ENCODE data around the gene FXYD3.

Gene FXYD3

DNA sequence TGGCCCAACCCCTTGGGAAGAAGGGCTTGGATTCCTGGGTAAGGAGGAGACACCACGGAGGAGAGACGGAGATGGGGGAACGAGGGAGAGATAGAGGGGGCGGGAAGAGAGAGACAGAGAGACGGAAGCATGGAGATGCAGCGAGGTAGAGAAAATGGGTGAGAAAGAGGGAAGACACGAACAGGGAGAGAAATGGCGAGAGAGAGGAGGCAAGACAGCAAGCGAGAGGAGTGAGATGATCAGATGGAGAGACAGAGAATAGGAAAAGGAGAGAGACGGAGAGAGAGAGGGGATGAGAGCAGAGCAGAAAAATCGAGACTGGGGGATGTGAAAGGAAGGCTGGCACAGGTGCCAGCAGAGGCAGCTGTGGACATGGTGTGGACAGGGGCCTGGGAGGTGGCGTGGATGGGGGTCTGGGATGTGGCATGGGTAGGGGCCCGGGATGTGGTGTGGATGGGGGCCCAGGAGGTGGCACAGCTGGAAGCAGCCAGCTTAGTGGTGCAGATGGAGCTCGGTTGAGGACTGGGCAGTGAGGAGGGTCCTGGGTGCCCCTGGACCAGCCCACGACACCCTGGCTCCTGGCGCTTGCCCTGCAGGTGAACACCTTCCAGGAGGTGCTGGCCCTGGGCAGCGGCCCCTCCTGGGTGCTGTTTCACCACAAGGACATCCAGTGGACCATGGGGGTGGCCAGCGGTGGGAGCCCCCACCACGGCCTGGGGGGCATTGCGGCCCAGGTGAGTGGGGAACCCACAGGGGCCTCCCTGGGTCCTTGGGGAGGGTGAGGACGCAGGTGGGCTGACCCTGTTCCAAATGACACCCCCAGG is 40.2 kb upstream of the FXYD3 start:
- no peaks in the 10 kb centered on the region for H3K4me1 ChIP-seq (ENCODE audit: control insufficient read depth, insufficient read depth, low read length)
- H3K4me3 ChIP-seq (ENCODE audit: low read depth, low read length) = no peak overlapping the region
- H3K36me3 ChIP-seq (ENCODE audit: control insufficient read depth, insufficient read depth, low read length) = no peaks in the 10 kb centered on the region
- no peak overlapping the region for H3K9ac ChIP-seq (ENCODE audit: low read length)
- H3K27ac ChIP-seq (ENCODE audit: low read depth, low read length) = no peak overlapping the region
- H3K9me3 ChIP-seq (ENCODE audit: control insufficient read depth, insufficient read depth, low read depth, low read length) = peaks cover 3% of the 10 kb centered on the region; the same call in 1 of the 2 replicates
- no peaks in the 10 kb centered on the region for H3K27me3 ChIP-seq (ENCODE audit: control insufficient read depth, insufficient read depth, low read length)

GRCh38 chr19:35076026-35076370 is 39.6 kb upstream of the FXYD3 start:
- H3K4me1 ChIP-seq (ENCODE audit: control insufficient read depth, insufficient read depth, low read length) = no peaks in the 10 kb centered on the region
- H3K36me3 ChIP-seq (ENCODE audit: control insufficient read depth, insufficient read depth, low read length) = no peaks in the 10 kb centered on the region

DNA sequence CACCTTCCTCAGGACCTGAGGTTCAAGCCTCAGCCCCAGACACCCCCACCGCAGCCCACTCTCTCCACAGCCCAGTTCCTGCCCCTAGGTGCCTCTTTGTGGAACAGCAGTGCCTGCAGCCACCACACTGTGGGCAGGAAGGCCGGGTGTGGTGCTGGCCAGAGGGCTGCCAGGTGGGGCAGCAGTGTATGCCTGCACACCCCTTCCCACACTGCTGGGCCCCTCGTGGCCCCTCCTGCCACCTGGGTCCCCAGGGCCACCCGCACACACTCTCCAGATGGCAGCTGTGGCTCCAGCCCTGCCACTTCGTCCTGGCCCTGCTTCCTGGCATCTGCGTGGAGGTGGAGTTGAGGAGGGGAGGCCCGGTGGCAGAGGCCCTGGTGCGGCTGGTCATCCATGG is 39.0 kb upstream of the FXYD3 start:
- H3K4me3 ChIP-seq (ENCODE audit: low read depth, low read length) = no peak overlapping the region
- no peaks in the 10 kb centered on the region for H3K9me3 ChIP-seq (ENCODE audit: control insufficient read depth, insufficient read depth, low read depth, low read length)
- H3K4me1 ChIP-seq (ENCODE audit: control insufficient read depth, insufficient read depth, low read length) = no peaks in the 10 kb centered on the region
- H3K9ac ChIP-seq (ENCODE audit: low read length) = no peak overlapping the region
- no peak overlapping the region for H3K27ac ChIP-seq (ENCODE audit: low read depth, low read length)
- no peaks in the 10 kb centered on the region for H3K27me3 ChIP-seq (ENCODE audit: control insufficient read depth, insufficient read depth, low read length)
- H3K36me3 ChIP-seq (ENCODE audit: control insufficient read depth, insufficient read depth, low read length) = no peaks in the 10 kb centered on the region

More at GRCh38 chr19:35076026-35076370, 39.6 kb upstream of the FXYD3 start:
- H3K27me3 ChIP-seq (ENCODE audit: control insufficient read depth, insufficient read depth, low read length) = no peaks in the 10 kb centered on the region
- H3K4me3 ChIP-seq (ENCODE audit: low read depth, low read length) = no peak overlapping the region
- no peak overlapping the region for H3K9ac ChIP-seq (ENCODE audit: low read length)
- H3K27ac ChIP-seq (ENCODE audit: low read depth, low read length) = no peak overlapping the region
- no peaks in the 10 kb centered on the region for H3K9me3 ChIP-seq (ENCODE audit: control insufficient read depth, insufficient read depth, low read depth, low read length)

GRCh38 chr19:35077411-35078223 is 38.0 kb upstream of the FXYD3 start:
- Histone ChIP-seq H3K4me3 (ENCODE audit: low read depth, low read length) (no peak overlapping the region), H3K4me1 (ENCODE audit: control insufficient read depth, insufficient read depth, low read length) (no peaks in the 10 kb centered on the region), H3K36me3 (ENCODE audit: control insufficient read depth, insufficient read depth, low read length) (no peaks in the 10 kb centered on the region), H3K9ac (ENCODE audit: low read length) (no peak overlapping the region), H3K27me3 (ENCODE audit: control insufficient read depth, insufficient read depth, low read length) (no peaks in the 10 kb centered on the region), H3K27ac (ENCODE audit: low read depth, low read length) (no peak overlapping the region), H3K9me3 (ENCODE audit: control insufficient read depth, insufficient read depth, low read depth, low read length) (peaks cover 4% of the 10 kb centered on the region; the same call in 1 of the 2 replicates)

DNA sequence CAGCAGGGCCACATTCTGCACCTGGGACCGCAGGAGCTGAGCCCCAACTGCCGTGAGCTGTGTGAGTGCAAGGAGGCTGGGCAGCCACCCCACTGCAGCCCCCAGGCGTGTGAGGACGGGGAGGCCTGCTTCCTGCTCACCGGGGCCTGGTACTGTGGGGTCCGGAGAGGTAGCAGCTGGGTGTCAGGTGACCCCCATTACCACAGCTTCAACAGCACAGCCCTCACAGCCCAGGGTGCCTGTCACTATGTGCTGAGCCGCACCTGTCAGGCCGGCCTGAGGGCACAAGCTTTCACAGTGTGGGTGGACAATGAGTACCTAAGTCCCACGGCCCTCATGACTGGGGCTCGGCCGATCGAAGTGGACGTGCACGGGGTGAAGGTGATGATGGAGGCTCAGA is 35.8 kb upstream of the FXYD3 start:
- Histone ChIP-seq H3K9ac (ENCODE audit: low read length) (no peak overlapping the region), H3K4me3 (ENCODE audit: low read depth, low read length) (no peak overlapping the region), H3K4me1 (ENCODE audit: control insufficient read depth, insufficient read depth, low read length) (peaks cover 8% of the 10 kb centered on the region), H3K9me3 (ENCODE audit: control insufficient read depth, insufficient read depth, low read depth, low read length) (peaks cover 4% of the 10 kb centered on the region; the same call in 1 of the 2 replicates), H3K27ac (ENCODE audit: low read depth, low read length) (no peak overlapping the region), H3K36me3 (ENCODE audit: control insufficient read depth, insufficient read depth, low read length) (no peaks in the 10 kb centered on the region), H3K27me3 (ENCODE audit: control insufficient read depth, insufficient read depth, low read length) (no peaks in the 10 kb centered on the region)

- peaks cover 8% of the 10 kb centered on the region for H3K4me1 ChIP-seq (ENCODE audit: control insufficient read depth, insufficient read depth, low read length)
- no peak overlapping the region for H3K27ac ChIP-seq (ENCODE audit: low read depth, low read length)
- H3K27me3 ChIP-seq (ENCODE audit: control insufficient read depth, insufficient read depth, low read length) = no peaks in the 10 kb centered on the region
- no peak overlapping the region for H3K9ac ChIP-seq (ENCODE audit: low read length)
- H3K9me3 ChIP-seq (ENCODE audit: control insufficient read depth, insufficient read depth, low read depth, low read length) = peaks cover 4% of the 10 kb centered on the region; the same call in 1 of the 2 replicates
- H3K36me3 ChIP-seq (ENCODE audit: control insufficient read depth, insufficient read depth, low read length) = no peaks in the 10 kb centered on the region
- no peak overlapping the region for H3K4me3 ChIP-seq (ENCODE audit: low read depth, low read length)
Observed at GRCh38 chr19:35080613-35081170, 34.9 kb upstream of the FXYD3 start.

GRCh38 chr19:35081201-35081600 is 34.4 kb upstream of the FXYD3 start:
- Histone ChIP-seq H3K9me3 (ENCODE audit: control insufficient read depth, insufficient read depth, low read depth, low read length) (peaks cover 4% of the 10 kb centered on the region; the same call in 1 of the 2 replicates), H3K4me3 (ENCODE audit: low read depth, low read length) (no peak overlapping the region), H3K4me1 (ENCODE audit: control insufficient read depth, insufficient read depth, low read length) (peaks cover 8% of the 10 kb centered on the region), H3K36me3 (ENCODE audit: control insufficient read depth, insufficient read depth, low read length) (no peaks in the 10 kb centered on the region), H3K9ac (ENCODE audit: low read length) (no peak overlapping the region), H3K27ac (ENCODE audit: low read depth, low read length) (no peak overlapping the region), H3K27me3 (ENCODE audit: control insufficient read depth, insufficient read depth, low read length) (no peaks in the 10 kb centered on the region)

DNA sequence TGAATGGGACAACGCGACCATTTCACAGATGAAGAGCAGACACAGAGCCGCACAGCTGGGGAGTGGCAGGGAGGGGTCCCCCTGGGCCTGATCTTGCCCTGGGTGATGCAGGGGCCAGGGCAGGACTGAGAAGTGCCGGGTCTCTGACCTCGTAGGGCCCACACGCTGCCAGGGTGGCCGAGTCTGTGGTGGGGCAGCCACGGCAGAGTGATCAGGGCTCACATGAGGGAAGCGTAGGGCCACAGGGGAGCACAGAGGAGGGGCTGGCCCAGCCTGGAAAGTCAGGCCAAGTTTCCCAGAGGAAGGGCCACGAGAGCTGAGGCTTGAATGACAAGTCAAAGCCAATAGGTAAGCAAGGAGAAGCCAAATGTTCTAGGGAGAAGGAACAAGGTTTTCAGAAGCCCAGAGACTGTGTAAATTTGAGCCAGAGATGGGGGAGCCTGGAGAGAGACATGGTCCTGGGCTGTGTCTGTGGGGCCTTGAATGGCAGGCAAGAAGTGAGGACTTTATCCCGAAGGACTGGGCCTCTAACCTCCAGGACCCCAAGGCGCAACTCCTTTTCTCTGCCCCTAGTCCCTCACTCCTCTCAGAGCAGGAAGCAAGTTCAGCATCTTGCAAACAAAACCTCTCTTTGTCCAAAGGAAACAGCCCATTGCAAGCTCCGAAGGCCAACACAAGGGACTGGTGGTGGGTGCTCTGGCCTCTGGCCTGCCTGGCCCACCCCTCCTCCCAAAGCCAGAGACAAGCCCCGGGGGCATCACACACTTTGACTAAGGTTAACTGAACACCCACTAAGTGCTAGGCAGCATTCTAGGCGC is 31.7 kb upstream of the FXYD3 start:
- Histone ChIP-seq H3K27ac (ENCODE audit: low read depth, low read length) (no peak overlapping the region), H3K4me3 (ENCODE audit: low read depth, low read length) (no peak overlapping the region)

DNA sequence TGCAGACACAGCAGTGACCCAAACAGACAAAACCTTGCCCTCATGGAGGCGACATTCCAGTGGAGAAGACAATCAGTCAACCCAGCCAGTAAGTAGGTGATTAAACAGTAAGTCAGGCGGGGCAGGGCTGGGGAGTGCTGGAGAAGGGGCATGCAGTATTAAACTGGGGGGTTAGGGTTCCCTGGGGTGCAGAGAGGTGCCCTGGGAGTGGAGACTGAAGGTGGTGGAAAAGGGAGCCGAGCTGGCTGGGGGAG is 31.2 kb upstream of the FXYD3 start:
- Histone ChIP-seq H3K4me1 (ENCODE audit: control insufficient read depth, insufficient read depth, low read length) (peaks cover 21% of the 10 kb centered on the region), H3K9ac (ENCODE audit: low read length) (no peak overlapping the region), H3K36me3 (ENCODE audit: control insufficient read depth, insufficient read depth, low read length) (no peaks in the 10 kb centered on the region), H3K27me3 (ENCODE audit: control insufficient read depth, insufficient read depth, low read length) (no peaks in the 10 kb centered on the region), H3K9me3 (ENCODE audit: control insufficient read depth, insufficient read depth, low read depth, low read length) (peaks cover 4% of the 10 kb centered on the region; the same call in 1 of the 2 replicates), H3K27ac (ENCODE audit: low read depth, low read length) (no peak overlapping the region), H3K4me3 (ENCODE audit: low read depth, low read length) (no peak overlapping the region)

More for the DNA sequence above, 31.7 kb upstream of the FXYD3 start:
- H3K9me3 ChIP-seq (ENCODE audit: control insufficient read depth, insufficient read depth, low read depth, low read length) = peaks cover 4% of the 10 kb centered on the region; the same call in 1 of the 2 replicates
- no peak overlapping the region for H3K9ac ChIP-seq (ENCODE audit: low read length)
- H3K27me3 ChIP-seq (ENCODE audit: control insufficient read depth, insufficient read depth, low read length) = no peaks in the 10 kb centered on the region
- peaks cover 18% of the 10 kb centered on the region for H3K4me1 ChIP-seq (ENCODE audit: control insufficient read depth, insufficient read depth, low read length)
- H3K36me3 ChIP-seq (ENCODE audit: control insufficient read depth, insufficient read depth, low read length) = no peaks in the 10 kb centered on the region

GRCh38 chr19:35085947-35086346 is 29.7 kb upstream of the FXYD3 start:
- Histone ChIP-seq H3K4me3 (ENCODE audit: low read depth, low read length) (no peak overlapping the region), H3K9ac (ENCODE audit: low read length) (no peak overlapping the region), H3K27ac (ENCODE audit: low read depth, low read length) (no peak overlapping the region), H3K27me3 (ENCODE audit: control insufficient read depth, insufficient read depth, low read length) (no peaks in the 10 kb centered on the region), H3K36me3 (ENCODE audit: control insufficient read depth, insufficient read depth, low read length) (no peaks in the 10 kb centered on the region), H3K4me1 (ENCODE audit: control insufficient read depth, insufficient read depth, low read length) (peaks cover 30% of the 10 kb centered on the region), H3K9me3 (ENCODE audit: control insufficient read depth, insufficient read depth, low read depth, low read length) (peaks cover 4% of the 10 kb centered on the region; the same call in 1 of the 2 replicates)

Measured in HUES6 (cell line).